Esophagus squamous epithelium (tissue), 4 donors: Measurements from ENCODE around the gene GPR157.

Experiments
- POLR2A ChIP-seq, 4 donors: fragments of 450-650 bp; IDR thresholded peaks; one replicate each; pipeline ENCODE4 v1.6.1; 2017; ENCODE audit warnings: antibody characterized with exemption in 4 of 4, mild to moderate bottlenecking in 4 of 4, moderate library complexity in 3 of 4
- TF ChIP-seq, protein P1 (sequence below), 6 experiments: fragments of 450-650 bp in 4 of 6; fragments of 200-600 bp in 2 of 6; sonication (generic) in 2 of 6; IDR thresholded peaks; one replicate each; pipeline ENCODE4 v1.5.1; 2016 to 2019; ENCODE audit warnings: antibody characterized with exemption in 6 of 6, mild to moderate bottlenecking in 4 of 6, moderate library complexity in 4 of 6

DNA sequence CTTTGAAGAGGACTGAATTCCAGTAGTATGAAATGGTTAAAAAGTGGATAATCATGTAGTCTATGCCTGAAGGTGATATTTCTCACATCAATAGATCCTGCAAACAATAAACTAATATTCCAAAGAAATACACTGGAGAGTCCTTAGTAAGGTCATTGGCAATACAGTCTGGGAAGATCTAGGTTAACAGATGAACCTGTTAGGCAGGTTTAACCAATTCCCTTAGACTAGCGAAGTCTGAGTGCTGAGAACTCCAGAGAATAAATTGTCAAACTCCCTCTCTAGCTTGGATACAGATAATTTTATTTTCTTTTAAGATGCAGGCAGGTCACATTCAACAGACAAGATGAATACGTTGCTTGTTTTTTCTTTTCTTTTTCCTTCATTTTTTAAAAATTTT lies 2.4 kb downstream of the GPR157 start:
- TF ChIP-seq, protein P1, sequence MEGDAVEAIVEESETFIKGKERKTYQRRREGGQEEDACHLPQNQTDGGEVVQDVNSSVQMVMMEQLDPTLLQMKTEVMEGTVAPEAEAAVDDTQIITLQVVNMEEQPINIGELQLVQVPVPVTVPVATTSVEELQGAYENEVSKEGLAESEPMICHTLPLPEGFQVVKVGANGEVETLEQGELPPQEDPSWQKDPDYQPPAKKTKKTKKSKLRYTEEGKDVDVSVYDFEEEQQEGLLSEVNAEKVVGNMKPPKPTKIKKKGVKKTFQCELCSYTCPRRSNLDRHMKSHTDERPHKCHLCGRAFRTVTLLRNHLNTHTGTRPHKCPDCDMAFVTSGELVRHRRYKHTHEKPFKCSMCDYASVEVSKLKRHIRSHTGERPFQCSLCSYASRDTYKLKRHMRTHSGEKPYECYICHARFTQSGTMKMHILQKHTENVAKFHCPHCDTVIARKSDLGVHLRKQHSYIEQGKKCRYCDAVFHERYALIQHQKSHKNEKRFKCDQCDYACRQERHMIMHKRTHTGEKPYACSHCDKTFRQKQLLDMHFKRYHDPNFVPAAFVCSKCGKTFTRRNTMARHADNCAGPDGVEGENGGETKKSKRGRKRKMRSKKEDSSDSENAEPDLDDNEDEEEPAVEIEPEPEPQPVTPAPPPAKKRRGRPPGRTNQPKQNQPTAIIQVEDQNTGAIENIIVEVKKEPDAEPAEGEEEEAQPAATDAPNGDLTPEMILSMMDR (IDR thresholded peaks at IDR 0.05): no peak
- no peak for TF ChIP-seq POLR2A (IDR thresholded peaks at IDR 0.05)
